GM10266 (cell line): ENCODE data around the gene COX8A.
A peak's percentile ranks its signal among the peaks of the same experiment; 100 is the strongest.

Experiments
- DNase-seq: peaks from one replicate; pipeline ENCODE4 v3.0.0; 2012; ENCODE audit errors: extremely low spot score
- CTCF ChIP-seq: IDR thresholded peaks from 2 replicates; pipeline ENCODE4 v1.5.1; 2012; ENCODE audit warnings: mild to moderate bottlenecking, low read depth; ENCODE audit not compliant: control insufficient read depth, insufficient read depth; ENCODE audit errors: missing control alignments

COX8A gene

GRCh38 chr11:63974259-63975143 lies at the start of gene COX8A:
COX8A (plus strand) TSS chr11:63974620; CDS start chr11:63974681, 61 bp downstream.
- TF ChIP-seq CTCF, result peak; percentile 7
- peak; percentile 97 for DNase-seq

GRCh38 chr11:63929616-63930015 lies 44.8 kb upstream of the COX8A start:
- no peak for TF ChIP-seq CTCF
- no peak for DNase-seq

GRCh38 chr11:63931045-63931444 lies 43.4 kb upstream of the COX8A start:
- DNase-seq, result no peak
- no peak for TF ChIP-seq CTCF

- no peak for TF ChIP-seq CTCF
- DNase-seq, result no peak
Observed at GRCh38 chr11:63931876-63932275, 42.5 kb upstream of the COX8A start.

GRCh38 chr11:63933459-63933858 lies 41.0 kb upstream of the COX8A start:
- no peak for DNase-seq
- no peak for TF ChIP-seq CTCF

GRCh38 chr11:63937713-63938478 lies 36.5 kb upstream of the COX8A start:
- DNase-seq, result peak; percentile 31
- TF ChIP-seq CTCF, result no peak
